GM23338 (cell line): ENCODE data around the gene CAMTA1. TPM values are rescaled to one million over a fixed set of nuclear protein-coding genes. Genes with fewer than 3 reads are reported as not detected.

Experiments used
- ATAC-seq: fragments of 200-7000 bp; cut with Tn5 transposase; 3 replicates; pipeline ENCODE4 v1.9.1; 2020
- DNase-seq: peaks from one replicate; pipeline ENCODE4 v3.0.0-alpha.2; 2015; ENCODE audit warnings: low spot score
- H2AFZ ChIP-seq: fragments of 200-600 bp; sonication (generic); 2 replicates; pipeline ENCODE4 v1.8.0; 2016; ENCODE audit warnings: antibody characterized with exemption, mild to moderate bottlenecking, moderate library complexity
- H3F3A ChIP-seq: fragments of 200-600 bp; sonication (generic); replicated peaks from 2 replicates; pipeline ENCODE4 v1.8.0; 2017; ENCODE audit warnings: antibody characterized with exemption, mixed run types, low read depth
- H3K27ac ChIP-seq: fragments of 200-600 bp; sonication (generic); 2 replicates; pipeline ENCODE4 v1.6.1; 2016; ENCODE audit warnings: low read depth
- H3K27me3 ChIP-seq: fragments of 200-600 bp; sonication (generic); 2 replicates; pipeline ENCODE4 v1.8.0; 2016; ENCODE audit warnings: mild to moderate bottlenecking, mixed run types, moderate library complexity; ENCODE audit not compliant: insufficient read depth
- H3K36me3 ChIP-seq: fragments of 200-600 bp; sonication (generic); 2 replicates; pipeline ENCODE4 v1.8.0; 2016; ENCODE audit warnings: mild to moderate bottlenecking; ENCODE audit not compliant: insufficient read depth
- H3K4me1 ChIP-seq: fragments of 200-600 bp; sonication (generic); 2 replicates; pipeline ENCODE4 v1.8.0; 2016; ENCODE audit warnings: mild to moderate bottlenecking, moderate library complexity; ENCODE audit not compliant: insufficient read depth
- H3K4me2 ChIP-seq: fragments of 200-600 bp; sonication (generic); 2 replicates; pipeline ENCODE4 v1.7.1; 2017; ENCODE audit warnings: mixed run types
- H3K4me3 ChIP-seq: fragments of 200-600 bp; sonication (generic); 2 replicates; pipeline ENCODE4 v1.6.1; 2016; ENCODE audit warnings: mixed run types
- H3K79me2 ChIP-seq: fragments of 200-600 bp; sonication (generic); replicated peaks from 2 replicates; pipeline ENCODE4 v1.8.0; 2017; ENCODE audit warnings: mild to moderate bottlenecking; ENCODE audit not compliant: insufficient read depth
- H3K9me2 ChIP-seq: fragments of 200-600 bp; sonication (generic); 2 replicates; pipeline ENCODE4 v1.8.0; 2017; ENCODE audit not compliant: insufficient read depth
- H4K20me1 ChIP-seq: fragments of 200-600 bp; sonication (generic); replicated peaks from 2 replicates; pipeline ENCODE4 v1.8.0; 2017; ENCODE audit warnings: mild to moderate bottlenecking; ENCODE audit not compliant: insufficient read depth
- H3K27ac Mint-ChIP-seq: 2 replicates; pipeline ENCODE4 v1.8.0; 2020; ENCODE audit warnings: inconsistent platforms, mild to moderate bottlenecking, moderate library complexity, mixed read lengths
- H3K27me3 Mint-ChIP-seq: 3 replicates; pipeline ENCODE4 v1.8.0; 2022; ENCODE audit warnings: low read depth, mild to moderate bottlenecking, moderate library complexity, mixed read lengths, inconsistent platforms; ENCODE audit not compliant: insufficient read depth, poor library complexity
- H3K36me3 Mint-ChIP-seq: 3 replicates; pipeline ENCODE4 v1.8.0; 2021; ENCODE audit warnings: low read depth, mild to moderate bottlenecking, inconsistent platforms, moderate library complexity, mixed read lengths
- H3K4me1 Mint-ChIP-seq: 3 replicates; pipeline ENCODE4 v1.8.0; 2020; ENCODE audit warnings: mild to moderate bottlenecking, inconsistent platforms, mixed read lengths
- H3K4me3 Mint-ChIP-seq: 3 replicates; pipeline ENCODE4 v1.8.0; 2021; ENCODE audit warnings: moderate library complexity, mild to moderate bottlenecking, inconsistent platforms, mixed read lengths
- H3K9me3 Mint-ChIP-seq: 3 replicates; pipeline ENCODE4 v1.8.0; 2020; ENCODE audit warnings: moderate library complexity, mild to moderate bottlenecking, inconsistent platforms, mixed read lengths
- EZH2 ChIP-seq: fragments of 200-600 bp; sonication (generic); IDR thresholded peaks from one replicate; pipeline ENCODE4 v1.8.0; 2017; ENCODE audit warnings: antibody characterized with exemption, mild to moderate bottlenecking, low read depth; ENCODE audit not compliant: unreplicated experiment
- NANOG ChIP-seq: IDR thresholded peaks from 2 replicates; pipeline ENCODE4 v1.6.1; 2016; ENCODE audit warnings: antibody characterized with exemption, borderline replicate concordance
- STAT1 ChIP-seq: IDR thresholded peaks from one replicate; pipeline ENCODE4 v1.6.1; 2016; ENCODE audit warnings: antibody characterized with exemption; ENCODE audit not compliant: unreplicated experiment
- ZNF331 ChIP-seq: fragments of 250-450 bp; sonication (Bioruptor Pico); IDR thresholded peaks from 2 replicates; pipeline ENCODE4 v1.5.0; 2020; ENCODE audit warnings: low read depth, mild to moderate bottlenecking, moderate library complexity
- polyA plus RNA-seq: library from polyadenylated mRNA; unstranded; fragments of >200 nt; fragmentation: Nextera tagmentation; extraction: Ambion mirVana; gene quantifications from 2 replicates; pipeline ENCODE4 v1.2.1, GENCODE V29; 2016
- total RNA-seq: library from RNA; depleted of rRNA; stranded (reverse); fragments of >200 nt; shearing (Covaris generic); gene quantifications from 2 replicates; pipeline ENCODE4 v1.2.3, GENCODE V29; 2014
- TF ChIP-seq, protein P1 (sequence below), 2 experiments: fragments of 200-600 bp in 1 of 2; sonication (generic) in 1 of 2; conservative IDR thresholded peaks; 2 replicates each; pipeline versions ENCODE4 v1.5.1 to v1.6.1; 2016 to 2017; ENCODE audit warnings: antibody characterized with exemption in 2 of 2, low read depth in 2 of 2, mild to moderate bottlenecking in 2 of 2, moderate library complexity in 1 of 2
- TF ChIP-seq, protein P2 (sequence below): IDR thresholded peaks from 2 replicates; pipeline ENCODE4 v1.6.1; 2016; ENCODE audit warnings: antibody characterized with exemption
- TF ChIP-seq, protein P3 (sequence below): IDR thresholded peaks from one replicate; pipeline ENCODE4 v1.6.1; 2018; ENCODE audit warnings: antibody characterized with exemption; ENCODE audit not compliant: unreplicated experiment
- TF ChIP-seq, protein P4 (sequence below): fragments of 250-450 bp; sonication (Bioruptor Pico); IDR thresholded peaks from 2 replicates; pipeline ENCODE4 v1.5.0; 2020; ENCODE audit warnings: mild to moderate bottlenecking, moderate library complexity

CAMTA1 gene
- total and polyA plus RNA-seq, 2 experiments from 2014 or later: 115 to 519 TPM

DNA sequence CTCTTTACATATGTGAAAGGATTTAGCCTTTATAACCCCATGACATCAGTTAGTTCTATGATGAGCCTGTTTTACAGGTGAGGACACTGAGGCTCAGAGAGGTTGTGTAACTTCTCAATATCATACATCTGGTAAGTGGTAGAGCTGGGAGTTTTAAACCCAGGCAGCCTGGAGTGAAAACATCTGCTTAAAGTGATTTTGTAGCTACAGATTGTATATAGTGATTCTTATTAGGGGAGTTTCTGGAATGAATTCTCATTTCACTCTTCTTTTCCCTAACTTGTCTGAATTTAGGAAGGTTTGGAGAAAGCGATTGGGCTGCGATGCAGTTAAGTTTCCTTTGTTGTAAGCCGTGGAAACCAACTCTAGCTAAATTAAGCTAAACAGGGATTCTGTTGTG, 175.6 kb downstream of the CAMTA1 start (continued):
- TF ChIP-seq, protein P1, sequence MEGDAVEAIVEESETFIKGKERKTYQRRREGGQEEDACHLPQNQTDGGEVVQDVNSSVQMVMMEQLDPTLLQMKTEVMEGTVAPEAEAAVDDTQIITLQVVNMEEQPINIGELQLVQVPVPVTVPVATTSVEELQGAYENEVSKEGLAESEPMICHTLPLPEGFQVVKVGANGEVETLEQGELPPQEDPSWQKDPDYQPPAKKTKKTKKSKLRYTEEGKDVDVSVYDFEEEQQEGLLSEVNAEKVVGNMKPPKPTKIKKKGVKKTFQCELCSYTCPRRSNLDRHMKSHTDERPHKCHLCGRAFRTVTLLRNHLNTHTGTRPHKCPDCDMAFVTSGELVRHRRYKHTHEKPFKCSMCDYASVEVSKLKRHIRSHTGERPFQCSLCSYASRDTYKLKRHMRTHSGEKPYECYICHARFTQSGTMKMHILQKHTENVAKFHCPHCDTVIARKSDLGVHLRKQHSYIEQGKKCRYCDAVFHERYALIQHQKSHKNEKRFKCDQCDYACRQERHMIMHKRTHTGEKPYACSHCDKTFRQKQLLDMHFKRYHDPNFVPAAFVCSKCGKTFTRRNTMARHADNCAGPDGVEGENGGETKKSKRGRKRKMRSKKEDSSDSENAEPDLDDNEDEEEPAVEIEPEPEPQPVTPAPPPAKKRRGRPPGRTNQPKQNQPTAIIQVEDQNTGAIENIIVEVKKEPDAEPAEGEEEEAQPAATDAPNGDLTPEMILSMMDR (conservative IDR thresholded peaks at IDR 0.05; ENCODE audit: low read depth in 2 of 2): no peak
- TF ChIP-seq, protein P2, sequence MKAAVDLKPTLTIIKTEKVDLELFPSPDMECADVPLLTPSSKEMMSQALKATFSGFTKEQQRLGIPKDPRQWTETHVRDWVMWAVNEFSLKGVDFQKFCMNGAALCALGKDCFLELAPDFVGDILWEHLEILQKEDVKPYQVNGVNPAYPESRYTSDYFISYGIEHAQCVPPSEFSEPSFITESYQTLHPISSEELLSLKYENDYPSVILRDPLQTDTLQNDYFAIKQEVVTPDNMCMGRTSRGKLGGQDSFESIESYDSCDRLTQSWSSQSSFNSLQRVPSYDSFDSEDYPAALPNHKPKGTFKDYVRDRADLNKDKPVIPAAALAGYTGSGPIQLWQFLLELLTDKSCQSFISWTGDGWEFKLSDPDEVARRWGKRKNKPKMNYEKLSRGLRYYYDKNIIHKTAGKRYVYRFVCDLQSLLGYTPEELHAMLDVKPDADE: no peak
- no peak for TF ChIP-seq EZH2

DNA sequence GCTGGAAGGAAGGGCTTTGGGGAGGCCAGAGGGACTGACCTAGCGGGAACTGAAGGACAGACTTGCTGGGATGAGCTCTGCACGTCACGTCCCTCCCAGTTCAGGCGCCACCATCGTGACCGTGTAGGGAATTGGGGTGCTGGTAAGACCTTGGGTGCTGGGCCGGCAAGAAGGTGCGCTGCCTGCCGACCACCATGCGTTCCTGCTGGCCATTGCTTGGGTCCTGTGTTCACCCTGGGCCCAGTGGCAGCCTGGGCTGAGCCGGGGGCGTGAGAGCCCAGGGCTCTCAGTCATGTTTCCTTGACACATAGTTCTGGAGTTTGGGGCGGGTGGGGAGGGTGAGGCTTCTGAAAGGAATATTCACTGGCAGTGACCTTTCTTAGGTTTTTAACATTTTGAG, 176.0 kb downstream of the CAMTA1 start:
- no peak for ATAC-seq
- no peaks in the 10 kb centered on the region; the same call in 2 of the 3 replicates for H3K36me3 Mint-ChIP-seq
- no peaks in the 10 kb centered on the region; the same call in 2 of the 3 replicates for H3K9me3 Mint-ChIP-seq
- Histone ChIP-seq H3K4me3 (peak overlapping the region; percentile 85), H3K9me2 (no peaks in the 10 kb centered on the region), H3K27ac (no peak overlapping the region), H3K36me3 (no peaks in the 10 kb centered on the region), H3K4me2 (peak overlapping the region; percentile 94), H3K27me3 (no peaks in the 10 kb centered on the region), H3K4me1 (peaks cover 11% of the 10 kb centered on the region), H3F3A (0 out of 2 replicates have a peak, but pooled peaks cover 2% of the 10 kb centered on the region), H2AFZ (peak overlapping the region; percentile 96), H3K79me2 (no peaks in the 10 kb centered on the region), H4K20me1 (no peaks in the 10 kb centered on the region)
- DNase-seq: no peak
- TF ChIP-seq NANOG: no peak
- TF ChIP-seq ZNF331 (CRISPR knock-in tag): no peak
- TF ChIP-seq, protein P3, sequence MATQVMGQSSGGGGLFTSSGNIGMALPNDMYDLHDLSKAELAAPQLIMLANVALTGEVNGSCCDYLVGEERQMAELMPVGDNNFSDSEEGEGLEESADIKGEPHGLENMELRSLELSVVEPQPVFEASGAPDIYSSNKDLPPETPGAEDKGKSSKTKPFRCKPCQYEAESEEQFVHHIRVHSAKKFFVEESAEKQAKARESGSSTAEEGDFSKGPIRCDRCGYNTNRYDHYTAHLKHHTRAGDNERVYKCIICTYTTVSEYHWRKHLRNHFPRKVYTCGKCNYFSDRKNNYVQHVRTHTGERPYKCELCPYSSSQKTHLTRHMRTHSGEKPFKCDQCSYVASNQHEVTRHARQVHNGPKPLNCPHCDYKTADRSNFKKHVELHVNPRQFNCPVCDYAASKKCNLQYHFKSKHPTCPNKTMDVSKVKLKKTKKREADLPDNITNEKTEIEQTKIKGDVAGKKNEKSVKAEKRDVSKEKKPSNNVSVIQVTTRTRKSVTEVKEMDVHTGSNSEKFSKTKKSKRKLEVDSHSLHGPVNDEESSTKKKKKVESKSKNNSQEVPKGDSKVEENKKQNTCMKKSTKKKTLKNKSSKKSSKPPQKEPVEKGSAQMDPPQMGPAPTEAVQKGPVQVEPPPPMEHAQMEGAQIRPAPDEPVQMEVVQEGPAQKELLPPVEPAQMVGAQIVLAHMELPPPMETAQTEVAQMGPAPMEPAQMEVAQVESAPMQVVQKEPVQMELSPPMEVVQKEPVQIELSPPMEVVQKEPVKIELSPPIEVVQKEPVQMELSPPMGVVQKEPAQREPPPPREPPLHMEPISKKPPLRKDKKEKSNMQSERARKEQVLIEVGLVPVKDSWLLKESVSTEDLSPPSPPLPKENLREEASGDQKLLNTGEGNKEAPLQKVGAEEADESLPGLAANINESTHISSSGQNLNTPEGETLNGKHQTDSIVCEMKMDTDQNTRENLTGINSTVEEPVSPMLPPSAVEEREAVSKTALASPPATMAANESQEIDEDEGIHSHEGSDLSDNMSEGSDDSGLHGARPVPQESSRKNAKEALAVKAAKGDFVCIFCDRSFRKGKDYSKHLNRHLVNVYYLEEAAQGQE: no peak
- TF ChIP-seq EZH2: no peak
- TF ChIP-seq STAT1: no peak
- TF ChIP-seq, protein P4, sequence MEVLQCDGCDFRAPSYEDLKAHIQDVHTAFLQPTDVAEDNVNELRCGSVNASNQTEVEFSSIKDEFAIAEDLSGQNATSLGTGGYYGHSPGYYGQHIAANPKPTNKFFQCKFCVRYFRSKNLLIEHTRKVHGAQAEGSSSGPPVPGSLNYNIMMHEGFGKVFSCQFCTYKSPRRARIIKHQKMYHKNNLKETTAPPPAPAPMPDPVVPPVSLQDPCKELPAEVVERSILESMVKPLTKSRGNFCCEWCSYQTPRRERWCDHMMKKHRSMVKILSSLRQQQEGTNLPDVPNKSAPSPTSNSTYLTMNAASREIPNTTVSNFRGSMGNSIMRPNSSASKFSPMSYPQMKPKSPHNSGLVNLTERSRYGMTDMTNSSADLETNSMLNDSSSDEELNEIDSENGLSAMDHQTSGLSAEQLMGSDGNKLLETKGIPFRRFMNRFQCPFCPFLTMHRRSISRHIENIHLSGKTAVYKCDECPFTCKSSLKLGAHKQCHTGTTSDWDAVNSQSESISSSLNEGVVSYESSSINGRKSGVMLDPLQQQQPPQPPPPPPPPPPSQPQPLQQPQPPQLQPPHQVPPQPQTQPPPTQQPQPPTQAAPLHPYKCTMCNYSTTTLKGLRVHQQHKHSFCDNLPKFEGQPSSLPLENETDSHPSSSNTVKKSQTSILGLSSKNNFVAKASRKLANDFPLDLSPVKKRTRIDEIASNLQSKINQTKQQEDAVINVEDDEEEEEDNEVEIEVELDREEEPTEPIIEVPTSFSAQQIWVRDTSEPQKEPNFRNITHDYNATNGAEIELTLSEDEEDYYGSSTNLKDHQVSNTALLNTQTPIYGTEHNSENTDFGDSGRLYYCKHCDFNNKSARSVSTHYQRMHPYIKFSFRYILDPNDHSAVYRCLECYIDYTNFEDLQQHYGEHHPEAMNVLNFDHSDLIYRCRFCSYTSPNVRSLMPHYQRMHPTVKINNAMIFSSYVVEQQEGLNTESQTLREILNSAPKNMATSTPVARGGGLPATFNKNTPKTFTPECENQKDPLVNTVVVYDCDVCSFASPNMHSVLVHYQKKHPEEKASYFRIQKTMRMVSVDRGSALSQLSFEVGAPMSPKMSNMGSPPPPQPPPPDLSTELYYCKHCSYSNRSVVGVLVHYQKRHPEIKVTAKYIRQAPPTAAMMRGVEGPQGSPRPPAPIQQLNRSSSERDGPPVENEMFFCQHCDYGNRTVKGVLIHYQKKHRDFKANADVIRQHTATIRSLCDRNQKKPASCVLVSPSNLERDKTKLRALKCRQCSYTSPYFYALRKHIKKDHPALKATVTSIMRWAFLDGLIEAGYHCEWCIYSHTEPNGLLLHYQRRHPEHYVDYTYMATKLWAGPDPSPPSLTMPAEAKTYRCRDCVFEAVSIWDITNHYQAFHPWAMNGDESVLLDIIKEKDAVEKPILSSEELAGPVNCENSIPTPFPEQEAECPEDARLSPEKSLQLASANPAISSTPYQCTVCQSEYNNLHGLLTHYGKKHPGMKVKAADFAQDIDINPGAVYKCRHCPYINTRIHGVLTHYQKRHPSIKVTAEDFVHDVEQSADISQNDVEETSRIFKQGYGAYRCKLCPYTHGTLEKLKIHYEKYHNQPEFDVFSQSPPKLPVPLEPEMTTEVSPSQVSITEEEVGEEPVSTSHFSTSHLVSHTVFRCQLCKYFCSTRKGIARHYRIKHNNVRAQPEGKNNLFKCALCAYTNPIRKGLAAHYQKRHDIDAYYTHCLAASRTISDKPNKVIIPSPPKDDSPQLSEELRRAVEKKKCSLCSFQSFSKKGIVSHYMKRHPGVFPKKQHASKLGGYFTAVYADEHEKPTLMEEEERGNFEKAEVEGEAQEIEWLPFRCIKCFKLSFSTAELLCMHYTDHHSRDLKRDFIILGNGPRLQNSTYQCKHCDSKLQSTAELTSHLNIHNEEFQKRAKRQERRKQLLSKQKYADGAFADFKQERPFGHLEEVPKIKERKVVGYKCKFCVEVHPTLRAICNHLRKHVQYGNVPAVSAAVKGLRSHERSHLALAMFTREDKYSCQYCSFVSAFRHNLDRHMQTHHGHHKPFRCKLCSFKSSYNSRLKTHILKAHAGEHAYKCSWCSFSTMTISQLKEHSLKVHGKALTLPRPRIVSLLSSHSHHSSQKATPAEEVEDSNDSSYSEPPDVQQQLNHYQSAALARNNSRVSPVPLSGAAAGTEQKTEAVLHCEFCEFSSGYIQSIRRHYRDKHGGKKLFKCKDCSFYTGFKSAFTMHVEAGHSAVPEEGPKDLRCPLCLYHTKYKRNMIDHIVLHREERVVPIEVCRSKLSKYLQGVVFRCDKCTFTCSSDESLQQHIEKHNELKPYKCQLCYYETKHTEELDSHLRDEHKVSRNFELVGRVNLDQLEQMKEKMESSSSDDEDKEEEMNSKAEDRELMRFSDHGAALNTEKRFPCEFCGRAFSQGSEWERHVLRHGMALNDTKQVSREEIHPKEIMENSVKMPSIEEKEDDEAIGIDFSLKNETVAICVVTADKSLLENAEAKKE (CRISPR knock-in tag): no peak
- no peak overlapping the region for H3K27ac Mint-ChIP-seq
- H3K27me3 Mint-ChIP-seq: peaks cover 11% of the 10 kb centered on the region
- peak overlapping the region; percentile 90 for H3K4me3 Mint-ChIP-seq
- H3K4me1 Mint-ChIP-seq: peaks cover 41% of the 10 kb centered on the region
